IPS-18a (cell line): ENCODE data around the gene GOLGA6L9.
"Not testable (repeated sequence)": the region's sequence is repeated elsewhere in the genome, so short reads cannot be mapped to it uniquely, and the experiment has no call there.

Source experiments
- H3K27ac ChIP-seq: one replicate; pipeline ENCODE4 v1.5.1; 2013; ENCODE audit warnings: low read length
- H3K27me3 ChIP-seq: one replicate; pipeline ENCODE4 v1.6.1; 2013; ENCODE audit warnings: mild to moderate bottlenecking, low read length; ENCODE audit not compliant: control insufficient read depth, insufficient read depth
- H3K36me3 ChIP-seq: one replicate; pipeline ENCODE4 v1.6.1; 2013; ENCODE audit warnings: low read depth, low read length; ENCODE audit not compliant: control insufficient read depth
- H3K4me1 ChIP-seq: one replicate; pipeline ENCODE4 v1.6.1; 2013; ENCODE audit warnings: low read depth, low read length; ENCODE audit not compliant: control insufficient read depth
- H3K4me3 ChIP-seq: one replicate; pipeline ENCODE4 v1.5.1; 2013; ENCODE audit warnings: low read length
- H3K9ac ChIP-seq: one replicate; pipeline ENCODE4 v1.6.1; 2013; ENCODE audit warnings: mild to moderate bottlenecking, low read length, moderate library complexity
- H3K9me3 ChIP-seq: one replicate; pipeline ENCODE4 v1.6.1; 2013; ENCODE audit warnings: low read depth, low read length; ENCODE audit not compliant: control insufficient read depth

The GOLGA6L9 gene

GRCh38 chr15:82402341-82402740 is 27.3 kb upstream of the GOLGA6L9 start:
- not testable (repeated sequence) for H3K27ac ChIP-seq, H3K9me3 ChIP-seq, H3K27me3 ChIP-seq, H3K4me3 ChIP-seq, H3K9ac ChIP-seq
- peaks cover 13% of the 10 kb centered on the region for H3K36me3 ChIP-seq
- peaks cover 13% of the 10 kb centered on the region for H3K4me1 ChIP-seq

- H3K4me1 ChIP-seq, H3K27me3 ChIP-seq, H3K27ac ChIP-seq, H3K9me3 ChIP-seq, H3K9ac ChIP-seq, H3K4me3 ChIP-seq: not testable (repeated sequence)
- peaks cover 13% of the 10 kb centered on the region for H3K36me3 ChIP-seq
Observed at GRCh38 chr15:82406211-82406610, 23.4 kb upstream of the GOLGA6L9 start.

- peaks cover 11% of the 10 kb centered on the region for H3K36me3 ChIP-seq
Observed at GRCh38 chr15:82410306-82410705, 19.3 kb upstream of the GOLGA6L9 start.

DNA sequence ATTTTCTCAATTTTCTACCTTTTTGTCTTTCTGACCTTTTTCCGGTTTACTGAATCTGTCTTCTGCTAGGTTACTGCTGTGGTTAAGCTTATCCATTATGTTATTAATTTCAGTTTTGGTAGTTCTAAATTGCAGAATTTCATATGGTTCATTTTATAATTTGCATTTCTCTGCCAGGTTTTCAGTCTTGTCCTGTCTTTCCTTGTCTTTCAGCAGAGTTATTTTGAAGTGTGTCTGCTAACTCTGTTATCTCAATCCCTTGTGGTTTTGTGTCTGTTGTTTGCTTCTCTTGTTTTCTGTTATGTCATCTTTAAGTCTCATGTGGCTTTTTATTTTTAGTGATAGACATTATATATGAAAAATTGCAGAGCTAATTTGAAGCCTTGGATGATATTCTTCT is 18.0 kb upstream of the GOLGA6L9 start:
- H3K9me3 ChIP-seq, H3K4me3 ChIP-seq, H3K27ac ChIP-seq, H3K9ac ChIP-seq, H3K27me3 ChIP-seq, H3K4me1 ChIP-seq, H3K36me3 ChIP-seq: not testable (repeated sequence)

More at GRCh38 chr15:82410306-82410705, 19.3 kb upstream of the GOLGA6L9 start:
- not testable (repeated sequence) for H3K9ac ChIP-seq, H3K27me3 ChIP-seq, H3K27ac ChIP-seq, H3K4me3 ChIP-seq, H3K4me1 ChIP-seq, H3K9me3 ChIP-seq

DNA sequence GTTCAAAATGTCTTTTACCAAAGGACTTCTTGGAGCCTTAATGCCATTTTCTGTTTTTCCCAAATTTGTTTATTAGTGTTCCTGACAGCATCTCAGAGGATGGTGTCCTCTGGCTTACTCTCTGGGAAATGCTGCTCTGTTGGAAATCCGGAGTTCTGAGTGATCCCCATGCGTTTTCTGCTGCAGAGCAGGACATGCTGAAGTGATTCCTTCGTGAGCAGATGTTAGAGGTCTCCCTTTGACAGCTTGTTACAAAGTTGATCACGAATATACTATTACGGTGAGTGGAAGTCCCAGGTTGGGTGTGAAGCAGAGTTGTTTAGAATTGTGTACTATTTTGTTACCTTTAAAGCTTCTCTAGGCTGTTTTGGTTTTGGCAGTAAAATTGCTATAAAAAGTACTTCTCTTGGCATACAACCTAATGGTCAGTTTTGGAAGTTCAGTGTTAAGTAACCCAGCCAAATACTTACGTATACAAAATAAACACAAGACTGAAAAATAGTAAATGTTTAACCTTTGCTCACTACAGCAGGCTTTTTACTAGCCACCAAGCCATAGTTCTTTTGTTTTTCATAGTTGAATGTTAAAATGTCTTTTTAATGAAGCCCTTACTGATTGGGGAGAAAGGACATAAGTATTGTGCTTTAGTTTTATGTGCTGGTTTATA is 15.0 kb upstream of the GOLGA6L9 start:
- H3K27ac ChIP-seq, H3K27me3 ChIP-seq, H3K9me3 ChIP-seq, H3K9ac ChIP-seq, H3K36me3 ChIP-seq, H3K4me1 ChIP-seq, H3K4me3 ChIP-seq: not testable (repeated sequence)

DNA sequence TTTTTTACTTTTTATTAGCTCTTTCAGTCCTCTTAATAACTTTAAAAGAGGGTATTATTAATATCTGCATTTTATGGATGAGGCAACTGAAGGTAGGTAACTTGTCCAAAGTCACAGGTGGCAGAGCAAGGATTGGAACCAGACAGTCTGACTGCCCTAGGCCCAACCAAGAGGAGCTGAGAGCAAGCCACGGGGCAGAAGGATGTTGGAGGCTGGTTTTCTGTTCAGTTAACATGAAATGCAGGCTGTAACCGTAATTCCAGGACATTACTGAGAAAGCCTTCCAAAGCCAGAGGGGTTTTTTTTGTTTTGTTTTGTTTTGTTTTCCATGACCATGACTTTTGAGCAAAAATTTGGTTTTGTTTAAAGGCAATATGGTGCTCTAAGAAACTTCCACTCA is 9.1 kb upstream of the GOLGA6L9 start:
- not testable (repeated sequence) for H3K9me3 ChIP-seq, H3K4me1 ChIP-seq, H3K4me3 ChIP-seq, H3K27ac ChIP-seq, H3K9ac ChIP-seq, H3K27me3 ChIP-seq, H3K36me3 ChIP-seq

DNA sequence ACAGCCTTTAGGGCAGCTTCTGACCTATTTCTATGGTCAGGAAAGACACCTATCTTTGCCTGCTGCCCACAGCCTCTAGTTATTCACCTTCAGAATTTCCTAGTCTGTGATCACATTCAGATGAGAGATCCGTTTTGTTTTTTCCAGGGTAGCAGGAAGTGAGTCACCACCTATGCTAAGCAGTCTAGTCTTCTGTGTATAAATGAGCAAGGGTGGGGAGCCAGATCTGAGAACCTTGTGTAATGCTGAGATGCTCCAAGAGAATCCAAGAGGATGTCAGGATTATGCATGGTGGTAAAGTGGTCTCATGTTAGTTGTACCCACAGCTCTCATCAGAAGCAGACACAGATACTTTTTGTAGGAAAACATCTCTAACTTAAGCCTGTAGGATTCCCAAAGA is 8.7 kb upstream of the GOLGA6L9 start:
- not testable (repeated sequence) for H3K27me3 ChIP-seq, H3K4me1 ChIP-seq, H3K9me3 ChIP-seq, H3K27ac ChIP-seq, H3K36me3 ChIP-seq, H3K4me3 ChIP-seq, H3K9ac ChIP-seq

DNA sequence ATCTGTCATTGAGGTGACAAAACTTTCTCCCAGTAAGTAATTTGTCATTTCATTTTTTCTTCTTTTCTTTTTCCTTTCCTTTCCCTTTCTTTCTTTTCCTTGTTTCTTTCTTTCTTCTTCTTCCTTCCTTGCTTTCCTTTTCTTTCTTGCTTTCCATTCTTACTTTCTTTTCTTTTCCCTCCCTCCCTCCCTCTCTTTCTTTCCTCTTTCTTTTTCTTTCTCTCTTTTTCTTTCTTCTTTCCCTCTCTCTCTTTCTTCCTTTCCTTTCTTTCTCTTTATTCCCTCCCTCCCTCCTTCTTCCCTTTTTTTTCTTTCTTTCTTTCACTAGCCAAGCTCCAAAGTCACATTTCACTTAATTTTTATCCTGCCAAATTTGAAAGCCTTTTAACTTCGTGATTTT is 2.5 kb upstream of the GOLGA6L9 start:
- not testable (repeated sequence) for H3K36me3 ChIP-seq, H3K27ac ChIP-seq, H3K9ac ChIP-seq, H3K27me3 ChIP-seq, H3K4me1 ChIP-seq, H3K4me3 ChIP-seq, H3K9me3 ChIP-seq

DNA sequence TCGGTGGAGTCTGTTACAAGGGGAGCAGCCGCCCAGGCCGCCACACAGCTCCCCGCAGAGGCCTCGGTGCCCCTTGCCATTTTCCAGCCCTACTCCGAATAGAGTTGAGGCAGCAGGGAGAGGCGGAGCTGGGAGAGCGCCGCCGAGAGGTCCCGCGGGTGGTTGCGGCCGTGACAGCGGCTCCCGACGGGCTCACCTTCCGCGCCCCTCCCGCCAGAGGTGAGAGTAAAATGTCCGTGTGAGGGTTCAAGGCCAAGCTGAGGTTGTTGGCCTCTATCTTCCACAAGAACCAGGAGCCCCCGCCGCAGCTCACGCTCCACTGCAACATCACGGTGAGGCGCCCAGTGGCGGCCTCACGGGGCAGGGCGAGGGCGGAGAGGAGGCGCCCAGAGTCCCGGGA is 15.8 kb downstream of the GOLGA6L9 start:
- not testable (repeated sequence) for H3K4me3 ChIP-seq, H3K27me3 ChIP-seq, H3K9ac ChIP-seq, H3K27ac ChIP-seq, H3K36me3 ChIP-seq, H3K4me1 ChIP-seq, H3K9me3 ChIP-seq

- H3K36me3 ChIP-seq, H3K27ac ChIP-seq, H3K27me3 ChIP-seq, H3K9me3 ChIP-seq, H3K4me3 ChIP-seq, H3K4me1 ChIP-seq, H3K9ac ChIP-seq: not testable (repeated sequence)
Observed at GRCh38 chr15:82457336-82457735, 27.7 kb downstream of the GOLGA6L9 start.

- H3K4me3 ChIP-seq, H3K9ac ChIP-seq, H3K9me3 ChIP-seq, H3K4me1 ChIP-seq, H3K27ac ChIP-seq, H3K36me3 ChIP-seq, H3K27me3 ChIP-seq: not testable (repeated sequence)
Observed at GRCh38 chr15:82465629-82466028, 36.0 kb downstream of the GOLGA6L9 start.

GRCh38 chr15:82468205-82468604 is 38.6 kb downstream of the GOLGA6L9 start:
- H3K4me3 ChIP-seq, H3K27ac ChIP-seq, H3K9me3 ChIP-seq, H3K36me3 ChIP-seq, H3K9ac ChIP-seq, H3K4me1 ChIP-seq, H3K27me3 ChIP-seq: not testable (repeated sequence)
